Hepatocyte (in vitro differentiated cells): ENCODE data around the gene CD2.

Experiments
- EZH2 ChIP-seq: fragments of 200-600 bp; sonication (generic); IDR thresholded peaks from 2 replicates; pipeline ENCODE4 v1.6.1; 2016; ENCODE audit warnings: antibody characterized with exemption, mild to moderate bottlenecking, borderline replicate concordance
- EZH2phosphoT487 ChIP-seq: fragments of 200-600 bp; sonication (generic); IDR thresholded peaks from one replicate; pipeline ENCODE4 v1.6.1; 2018; ENCODE audit warnings: antibody characterized with exemption, mild to moderate bottlenecking, low read depth, moderate library complexity; ENCODE audit not compliant: unreplicated experiment, severe bottlenecking
- TF ChIP-seq, protein P1 (sequence below): fragments of 200-600 bp; sonication (generic); IDR thresholded peaks from 2 replicates; pipeline ENCODE4 v1.5.1; 2016; ENCODE audit warnings: antibody characterized with exemption, mild to moderate bottlenecking; ENCODE audit not compliant: poor library complexity

DNA sequence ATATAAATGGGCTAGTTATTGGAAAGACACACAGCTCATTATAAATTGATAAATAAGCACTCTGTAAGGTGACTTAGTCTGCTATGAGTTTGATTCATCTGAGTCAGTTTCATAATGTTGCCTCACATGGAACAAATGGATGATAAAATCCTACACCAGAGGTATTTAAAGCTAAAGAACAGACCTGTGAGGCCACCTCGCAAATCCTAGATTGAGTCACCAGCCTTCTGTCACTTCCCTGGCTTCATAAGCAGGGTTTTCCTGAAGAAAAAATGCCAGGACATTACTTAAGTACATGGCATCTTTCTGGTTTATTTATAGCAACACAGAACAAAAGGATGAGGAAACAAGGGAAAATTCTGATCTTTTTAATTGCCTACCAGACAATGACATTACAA is 18.4 kb downstream of the CD2 start:
- TF ChIP-seq, protein P1, sequence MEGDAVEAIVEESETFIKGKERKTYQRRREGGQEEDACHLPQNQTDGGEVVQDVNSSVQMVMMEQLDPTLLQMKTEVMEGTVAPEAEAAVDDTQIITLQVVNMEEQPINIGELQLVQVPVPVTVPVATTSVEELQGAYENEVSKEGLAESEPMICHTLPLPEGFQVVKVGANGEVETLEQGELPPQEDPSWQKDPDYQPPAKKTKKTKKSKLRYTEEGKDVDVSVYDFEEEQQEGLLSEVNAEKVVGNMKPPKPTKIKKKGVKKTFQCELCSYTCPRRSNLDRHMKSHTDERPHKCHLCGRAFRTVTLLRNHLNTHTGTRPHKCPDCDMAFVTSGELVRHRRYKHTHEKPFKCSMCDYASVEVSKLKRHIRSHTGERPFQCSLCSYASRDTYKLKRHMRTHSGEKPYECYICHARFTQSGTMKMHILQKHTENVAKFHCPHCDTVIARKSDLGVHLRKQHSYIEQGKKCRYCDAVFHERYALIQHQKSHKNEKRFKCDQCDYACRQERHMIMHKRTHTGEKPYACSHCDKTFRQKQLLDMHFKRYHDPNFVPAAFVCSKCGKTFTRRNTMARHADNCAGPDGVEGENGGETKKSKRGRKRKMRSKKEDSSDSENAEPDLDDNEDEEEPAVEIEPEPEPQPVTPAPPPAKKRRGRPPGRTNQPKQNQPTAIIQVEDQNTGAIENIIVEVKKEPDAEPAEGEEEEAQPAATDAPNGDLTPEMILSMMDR = no peak
- TF ChIP-seq EZH2phosphoT487 (no peak), EZH2 (no peak)
